ENCODE data around the gene ATG9A.
A peak's percentile ranks its signal among the peaks of the same experiment; 100 is the strongest.

ATG9A gene

DNA sequence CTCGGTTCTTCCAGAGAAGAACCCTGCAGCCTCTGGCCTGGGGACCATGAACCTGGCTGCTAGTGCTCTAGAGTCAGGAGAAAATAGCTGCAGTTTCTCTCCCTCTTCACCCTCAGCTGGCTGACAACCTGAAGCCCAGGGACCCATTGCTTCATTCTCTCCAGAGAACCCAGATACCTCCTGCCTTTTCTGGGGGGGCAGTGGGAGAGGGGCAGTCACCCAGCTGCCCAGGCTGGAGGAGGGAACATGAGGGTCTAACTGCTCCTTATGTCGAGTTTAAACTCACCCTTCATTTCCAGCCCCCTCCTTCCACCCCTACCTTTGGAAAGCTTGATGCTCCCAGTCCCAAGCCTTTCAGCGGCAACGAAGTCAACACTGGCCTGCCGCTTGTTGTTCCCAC, 30.5 kb downstream of the ATG9A start:
- Histone ChIP-seq H3K9me2 (replicated peaks; ENCODE audit: low read depth, low read length) (no peaks in the 10 kb centered on the region), H3K9ac (ENCODE audit: low read depth, low read length, poor library complexity, severe bottlenecking) (peak overlapping the region; percentile 59), H3K36me3 (ENCODE audit: insufficient read depth, low read length) (no peaks in the 10 kb centered on the region), H3F3A (ENCODE audit: low read depth) (peaks cover 3% of the 10 kb centered on the region; the same call in 1 of the 2 replicates), H2AFZ (ENCODE audit: low read length) (no peak overlapping the region), H3K9me3 (ENCODE audit: insufficient read depth, low read depth, low read length) (peaks cover 4% of the 10 kb centered on the region; the same call in 1 of the 2 replicates), H3K4me3 (ENCODE audit: low read length, poor library complexity, severe bottlenecking) (peak overlapping the region; percentile 71), H3K4me1 (ENCODE audit: insufficient read depth, low read length, poor library complexity, severe bottlenecking) (peaks cover 11% of the 10 kb centered on the region), H4K20me1 (ENCODE audit: insufficient read depth, low read length, poor library complexity, severe bottlenecking) (no peaks in the 10 kb centered on the region), H3K27me3 (ENCODE audit: insufficient read depth, low read length, poor library complexity, severe bottlenecking) (no peaks in the 10 kb centered on the region), H3K4me2 (ENCODE audit: low read depth, low read length, poor library complexity, severe bottlenecking) (peak overlapping the region; percentile 65), H3K79me2 (ENCODE audit: insufficient read depth, low read length) (no peaks in the 10 kb centered on the region)
- TF ChIP-seq, protein P1, sequence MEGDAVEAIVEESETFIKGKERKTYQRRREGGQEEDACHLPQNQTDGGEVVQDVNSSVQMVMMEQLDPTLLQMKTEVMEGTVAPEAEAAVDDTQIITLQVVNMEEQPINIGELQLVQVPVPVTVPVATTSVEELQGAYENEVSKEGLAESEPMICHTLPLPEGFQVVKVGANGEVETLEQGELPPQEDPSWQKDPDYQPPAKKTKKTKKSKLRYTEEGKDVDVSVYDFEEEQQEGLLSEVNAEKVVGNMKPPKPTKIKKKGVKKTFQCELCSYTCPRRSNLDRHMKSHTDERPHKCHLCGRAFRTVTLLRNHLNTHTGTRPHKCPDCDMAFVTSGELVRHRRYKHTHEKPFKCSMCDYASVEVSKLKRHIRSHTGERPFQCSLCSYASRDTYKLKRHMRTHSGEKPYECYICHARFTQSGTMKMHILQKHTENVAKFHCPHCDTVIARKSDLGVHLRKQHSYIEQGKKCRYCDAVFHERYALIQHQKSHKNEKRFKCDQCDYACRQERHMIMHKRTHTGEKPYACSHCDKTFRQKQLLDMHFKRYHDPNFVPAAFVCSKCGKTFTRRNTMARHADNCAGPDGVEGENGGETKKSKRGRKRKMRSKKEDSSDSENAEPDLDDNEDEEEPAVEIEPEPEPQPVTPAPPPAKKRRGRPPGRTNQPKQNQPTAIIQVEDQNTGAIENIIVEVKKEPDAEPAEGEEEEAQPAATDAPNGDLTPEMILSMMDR (conservative IDR thresholded peaks at IDR 0.05; ENCODE audit: low read length) = no peak
- TF ChIP-seq EZH2phosphoT487 (IDR thresholded peaks at IDR 0.05; ENCODE audit: borderline replicate concordance) = no peak

DNA sequence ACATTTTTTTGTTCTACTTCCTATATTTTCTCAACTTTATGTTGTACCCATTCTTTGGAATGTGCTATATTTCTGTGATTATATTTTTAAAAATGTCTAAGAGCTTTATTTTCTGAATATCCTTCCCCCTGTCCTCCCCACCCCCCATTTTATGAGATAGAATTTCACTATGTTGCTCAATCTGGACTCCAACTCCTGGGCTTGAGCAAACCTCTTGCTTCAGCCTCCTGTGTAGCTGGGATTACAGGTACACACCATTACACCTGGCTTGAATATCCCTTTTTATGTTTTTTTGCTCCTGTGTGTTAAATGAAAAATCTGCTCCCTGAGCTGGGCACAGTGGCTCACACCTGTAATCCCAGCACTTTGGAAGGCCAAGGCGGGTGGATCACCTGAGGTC, 32.0 kb downstream of the ATG9A start:
- TF ChIP-seq EZH2phosphoT487 (IDR thresholded peaks at IDR 0.05; ENCODE audit: borderline replicate concordance) = no peak
- TF ChIP-seq, protein P1 (conservative IDR thresholded peaks at IDR 0.05; ENCODE audit: low read length) = no peak
- H3K4me1 ChIP-seq (ENCODE audit: insufficient read depth, low read length, poor library complexity, severe bottlenecking) = peaks cover 11% of the 10 kb centered on the region
- no peak overlapping the region for H3K9ac ChIP-seq (ENCODE audit: low read depth, low read length, poor library complexity, severe bottlenecking)
- H3K79me2 ChIP-seq (ENCODE audit: insufficient read depth, low read length) = no peaks in the 10 kb centered on the region
- H3K36me3 ChIP-seq (ENCODE audit: insufficient read depth, low read length) = no peaks in the 10 kb centered on the region
- H2AFZ ChIP-seq (ENCODE audit: low read length) = no peak overlapping the region
- no peaks in the 10 kb centered on the region for H3K27me3 ChIP-seq (ENCODE audit: insufficient read depth, low read length, poor library complexity, severe bottlenecking)
- H3F3A ChIP-seq (ENCODE audit: low read depth) = peaks cover 3% of the 10 kb centered on the region; the same call in 1 of the 2 replicates
- H3K4me3 ChIP-seq (ENCODE audit: low read length, poor library complexity, severe bottlenecking) = no peak overlapping the region
- H4K20me1 ChIP-seq (ENCODE audit: insufficient read depth, low read length, poor library complexity, severe bottlenecking) = no peaks in the 10 kb centered on the region
- no peaks in the 10 kb centered on the region for H3K9me2 ChIP-seq (replicated peaks; ENCODE audit: low read depth, low read length)
- peaks cover 4% of the 10 kb centered on the region; the same call in 1 of the 2 replicates for H3K9me3 ChIP-seq (ENCODE audit: insufficient read depth, low read depth, low read length)
- H3K4me2 ChIP-seq (ENCODE audit: low read depth, low read length, poor library complexity, severe bottlenecking) = no peak overlapping the region

GRCh38 chr2:219186754-219187456, 42.5 kb downstream of the ATG9A start:
- Histone ChIP-seq H3K9me3 (ENCODE audit: insufficient read depth, low read depth, low read length) (no peaks in the 10 kb centered on the region), H3K27me3 (ENCODE audit: insufficient read depth, low read length, poor library complexity, severe bottlenecking) (no peaks in the 10 kb centered on the region), H3K9ac (ENCODE audit: low read depth, low read length, poor library complexity, severe bottlenecking) (no peak overlapping the region), H3F3A (ENCODE audit: low read depth) (no peaks in the 10 kb centered on the region), H3K4me3 (ENCODE audit: low read length, poor library complexity, severe bottlenecking) (no peak overlapping the region), H4K20me1 (ENCODE audit: insufficient read depth, low read length, poor library complexity, severe bottlenecking) (no peaks in the 10 kb centered on the region), H3K36me3 (ENCODE audit: insufficient read depth, low read length) (peaks cover 22% of the 10 kb centered on the region; the same call in 1 of the 2 replicates), H3K4me2 (ENCODE audit: low read depth, low read length, poor library complexity, severe bottlenecking) (no peak overlapping the region), H3K79me2 (ENCODE audit: insufficient read depth, low read length) (peaks cover 2% of the 10 kb centered on the region; the same call in 1 of the 2 replicates), H3K9me2 (replicated peaks; ENCODE audit: low read depth, low read length) (no peaks in the 10 kb centered on the region), H2AFZ (ENCODE audit: low read length) (no peak overlapping the region), H3K4me1 (ENCODE audit: insufficient read depth, low read length, poor library complexity, severe bottlenecking) (peaks cover 7% of the 10 kb centered on the region)
- TF ChIP-seq, protein P1 (conservative IDR thresholded peaks at IDR 0.05; ENCODE audit: low read length) = no peak
- TF ChIP-seq EZH2phosphoT487 (IDR thresholded peaks at IDR 0.05; ENCODE audit: borderline replicate concordance) = no peak
